GM19351 (cell line): ENCODE measurements around the gene EIF1AY.
"Not testable (repeated sequence)": the region's sequence is repeated elsewhere in the genome, so short reads cannot be mapped to it uniquely, and the experiment has no call there.

Source experiments
- ATAC-seq: cut with Tn5 transposase; IDR thresholded peaks from one replicate; pipeline ENCODE4 v1.9.1; 2021; ENCODE audit warnings: mild to moderate bottlenecking, moderate library complexity; ENCODE audit not compliant: unreplicated experiment

The EIF1AY gene

GRCh38 chrY:20575531-20576121, at the start of gene EIF1AY:
Gene EIF1AY (plus strand): TSS chrY:20575776. CDS start chrY:20575872, 96 bp downstream.
- no peak for ATAC-seq

- ATAC-seq: no peak
These were observed 47.1 kb upstream of the EIF1AY start for GRCh38 chrY:20528435-20528834.

- ATAC-seq: no peak
These were observed 37.4 kb upstream of the EIF1AY start for GRCh38 chrY:20538186-20538585.

- no peak for ATAC-seq
These were observed 36.6 kb upstream of the EIF1AY start for GRCh38 chrY:20538933-20539332.

GRCh38 chrY:20544451-20544960, 31.1 kb upstream of the EIF1AY start:
- no peak for ATAC-seq

GRCh38 chrY:20546071-20546470, 29.5 kb upstream of the EIF1AY start:
- ATAC-seq: no peak

- no peak for ATAC-seq
These were observed 26.3 kb upstream of the EIF1AY start for GRCh38 chrY:20549289-20549688.

- no peak for ATAC-seq
These were observed 23.7 kb upstream of the EIF1AY start for GRCh38 chrY:20551840-20552239.

- ATAC-seq: not testable (repeated sequence)
These were observed 22.7 kb upstream of the EIF1AY start for GRCh38 chrY:20552764-20553323.

GRCh38 chrY:20555820-20556219, 19.8 kb upstream of the EIF1AY start:
- no peak for ATAC-seq

- ATAC-seq: no peak
These were observed 16.9 kb upstream of the EIF1AY start for GRCh38 chrY:20558677-20559076.

GRCh38 chrY:20559873-20560512, 15.6 kb upstream of the EIF1AY start:
- ATAC-seq: no peak

- ATAC-seq: no peak
These were observed 4.3 kb upstream of the EIF1AY start for GRCh38 chrY:20571306-20571705.

GRCh38 chrY:20576506-20576905, 930 bp downstream of the EIF1AY start:
- no peak for ATAC-seq

- no peak for ATAC-seq
These were observed 2.6 kb downstream of the EIF1AY start for GRCh38 chrY:20578206-20578605.

GRCh38 chrY:20581687-20582086, 6.1 kb downstream of the EIF1AY start:
- no peak for ATAC-seq

GRCh38 chrY:20586161-20586560, 10.6 kb downstream of the EIF1AY start:
- no peak for ATAC-seq
